GM13977 (cell line): Measurements from ENCODE around the gene TCN1.
"Not testable (repeated sequence)": the region's sequence is repeated elsewhere in the genome, so short reads cannot be mapped to it uniquely, and the experiment has no call there.

ENCODE experiments used
- DNase-seq: peaks from one replicate; pipeline ENCODE4 v3.0.0; 2012; ENCODE audit warnings: low spot score
- CTCF ChIP-seq: IDR thresholded peaks from 2 replicates; pipeline ENCODE4 v1.5.1; 2012; ENCODE audit warnings: mild to moderate bottlenecking, control low read depth; ENCODE audit not compliant: insufficient read depth; ENCODE audit errors: extremely low read depth, missing control alignments
- in situ Hi-C: fragments of 300-500 bp; cut with MboI; formaldehyde crosslinking; loops from one replicate; pipeline ENCODE4 v1.12.0; 2022; ENCODE audit warnings: low sequenced_read_pairs, low pct_unique_long_range_greater_than_20kb, mixed read lengths, inconsistent platforms; ENCODE audit not compliant: unreplicated experiment

The TCN1 gene

GRCh38 chr11:59894616-59895015 is 28.3 kb upstream of the TCN1 start:
- in situ Hi-C loops = no loop called here

GRCh38 chr11:59891781-59892181 is 25.5 kb upstream of the TCN1 start:
- in situ Hi-C loops = no loop called here
- DNase-seq = no peak
- no peak for TF ChIP-seq CTCF

More at GRCh38 chr11:59894616-59895015, 28.3 kb upstream of the TCN1 start:
- DNase-seq = no peak
- TF ChIP-seq CTCF = no peak

- in situ Hi-C loops, DNase-seq: not testable (repeated sequence)
These were observed 20.9 kb upstream of the TCN1 start for GRCh38 chr11:59887156-59887555.

- no peak for TF ChIP-seq CTCF
- in situ Hi-C loops = no loop called here
These were observed 17.3 kb upstream of the TCN1 start for GRCh38 chr11:59883597-59883996.

GRCh38 chr11:59879567-59879966 is 13.3 kb upstream of the TCN1 start:
- TF ChIP-seq CTCF = no peak
- DNase-seq = no peak
- in situ Hi-C loops = no loop called here

More at GRCh38 chr11:59883597-59883996, 17.3 kb upstream of the TCN1 start:
- DNase-seq = no peak

- in situ Hi-C loops = no loop called here
- no peak for DNase-seq
These were observed 12.3 kb upstream of the TCN1 start, which contains the start of gene OOSP3 for GRCh38 chr11:59878575-59878974. Gene OOSP3, plus strand, starts transcription at chr11:59878782. Its CDS starts 27 bp downstream, at chr11:59878809.

GRCh38 chr11:59877784-59878183 is 11.5 kb upstream of the TCN1 start:
- DNase-seq = no peak
- in situ Hi-C loops = no loop called here
- no peak for TF ChIP-seq CTCF

More at GRCh38 chr11:59878575-59878974, 12.3 kb upstream of the TCN1 start, which contains the start of gene OOSP3:
- TF ChIP-seq CTCF = no peak
